ENCODE measurements around the gene NCS1. TPM values are rescaled to one million over a fixed set of nuclear protein-coding genes. Genes with fewer than 3 reads are reported as not detected.
A peak's percentile ranks its signal among the peaks of the same experiment; 100 is the strongest.

The NCS1 gene
- total RNA-seq, 1 experiment from 2014 or later = 18.2 TPM

DNA sequence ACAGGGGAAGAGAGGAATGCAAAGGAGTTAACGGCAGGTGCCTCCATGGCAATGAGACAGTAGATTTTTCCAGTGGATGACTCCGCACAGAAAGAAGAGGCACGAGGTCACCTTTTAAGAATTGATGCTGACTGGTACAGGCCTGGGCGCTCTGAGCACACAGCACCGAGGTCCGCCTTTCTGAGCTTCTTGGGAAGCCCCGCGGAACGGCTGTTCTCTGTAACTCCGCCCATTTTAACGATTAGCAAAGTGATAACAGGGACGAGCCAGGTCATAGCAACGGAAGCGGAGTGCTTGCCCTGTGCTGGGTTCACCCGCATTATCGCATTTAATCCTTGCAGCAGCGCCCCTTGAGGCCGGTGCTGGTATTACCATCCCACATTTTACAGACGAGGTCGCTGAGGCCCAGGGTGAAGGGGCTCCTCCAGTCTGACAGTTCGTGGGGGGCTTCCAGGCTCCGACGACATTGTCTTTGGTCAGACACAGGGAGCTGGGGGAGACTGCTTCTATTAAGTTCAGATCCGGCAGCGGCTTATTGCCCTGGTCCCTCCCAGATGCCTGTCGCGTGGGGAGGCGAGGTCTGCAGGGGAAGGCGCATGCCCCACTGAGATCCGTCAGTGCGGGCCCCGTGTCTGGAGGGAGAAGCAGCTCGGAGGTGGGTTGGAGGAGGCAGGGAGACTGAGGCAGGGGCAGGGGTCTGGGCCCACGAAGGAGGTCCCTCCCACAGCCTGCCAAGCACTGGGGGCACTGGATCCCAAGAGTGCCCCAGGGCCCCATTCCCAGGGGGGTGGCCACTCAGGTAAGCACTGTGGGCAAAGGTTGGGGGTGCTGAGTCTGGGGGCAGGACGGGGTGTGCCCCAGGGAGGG is 71.0 kb downstream of the NCS1 start:
- Mint-ChIP-seq H3K27ac (ENCODE audit: unreplicated experiment) (no peak overlapping the region), H3K4me3 (ENCODE audit: unreplicated experiment) (peak overlapping the region; percentile 60), H3K9me3 (ENCODE audit: unreplicated experiment) (no peaks in the 10 kb centered on the region), H3K36me3 (ENCODE audit: insufficient read depth, unreplicated experiment) (no peaks in the 10 kb centered on the region), H3K4me1 (ENCODE audit: low read depth, unreplicated experiment) (no peaks in the 10 kb centered on the region), H3K27me3 (ENCODE audit: insufficient read depth, unreplicated experiment) (no peaks in the 10 kb centered on the region)
- TF ChIP-seq, protein P1, sequence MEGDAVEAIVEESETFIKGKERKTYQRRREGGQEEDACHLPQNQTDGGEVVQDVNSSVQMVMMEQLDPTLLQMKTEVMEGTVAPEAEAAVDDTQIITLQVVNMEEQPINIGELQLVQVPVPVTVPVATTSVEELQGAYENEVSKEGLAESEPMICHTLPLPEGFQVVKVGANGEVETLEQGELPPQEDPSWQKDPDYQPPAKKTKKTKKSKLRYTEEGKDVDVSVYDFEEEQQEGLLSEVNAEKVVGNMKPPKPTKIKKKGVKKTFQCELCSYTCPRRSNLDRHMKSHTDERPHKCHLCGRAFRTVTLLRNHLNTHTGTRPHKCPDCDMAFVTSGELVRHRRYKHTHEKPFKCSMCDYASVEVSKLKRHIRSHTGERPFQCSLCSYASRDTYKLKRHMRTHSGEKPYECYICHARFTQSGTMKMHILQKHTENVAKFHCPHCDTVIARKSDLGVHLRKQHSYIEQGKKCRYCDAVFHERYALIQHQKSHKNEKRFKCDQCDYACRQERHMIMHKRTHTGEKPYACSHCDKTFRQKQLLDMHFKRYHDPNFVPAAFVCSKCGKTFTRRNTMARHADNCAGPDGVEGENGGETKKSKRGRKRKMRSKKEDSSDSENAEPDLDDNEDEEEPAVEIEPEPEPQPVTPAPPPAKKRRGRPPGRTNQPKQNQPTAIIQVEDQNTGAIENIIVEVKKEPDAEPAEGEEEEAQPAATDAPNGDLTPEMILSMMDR (IDR thresholded peaks at IDR 0.05; ENCODE audit: insufficient read depth in 1 of 2, low read depth in 1 of 2, low read length in 1 of 2, severe bottlenecking in 1 of 2, unreplicated experiment in 1 of 2) = peak; percentile 84 to 95
- CTCF ChIA-PET = interaction anchor here (0.6 to 0.7 kb wide), 4 partner anchors 18 to 354 kb away, joined by 3 to 5 read pairs (median 4); no protein-coding TSS in a partner anchor
- no peaks in the 10 kb centered on the region for H3K9me3 ChIP-seq
- no peaks in the 10 kb centered on the region; the same call in 1 of the 2 replicates for H3K4me1 ChIP-seq
- no peak overlapping the region for H3K4me3 ChIP-seq (ENCODE audit: low read depth, low read length)
- BruUV-seq (replicated peaks) = no TSS peak
- intact Hi-C loops (cut with micrococcal nuclease; ENCODE audit: unreplicated experiment) = loop anchor here (10.0 kb wide), 1 partner anchor 358 kb away; no protein-coding TSS in a partner anchor
- no peaks in the 10 kb centered on the region for H3K27me3 ChIP-seq (replicated peaks; ENCODE audit: control insufficient read depth, insufficient read depth, low read length)
- no peaks in the 10 kb centered on the region for H3K36me3 ChIP-seq (ENCODE audit: control insufficient read depth, insufficient read depth, low read length)
- POLR2A ChIA-PET = no interaction called here
- peak; percentile 83 to 84 for DNase-seq

DNA sequence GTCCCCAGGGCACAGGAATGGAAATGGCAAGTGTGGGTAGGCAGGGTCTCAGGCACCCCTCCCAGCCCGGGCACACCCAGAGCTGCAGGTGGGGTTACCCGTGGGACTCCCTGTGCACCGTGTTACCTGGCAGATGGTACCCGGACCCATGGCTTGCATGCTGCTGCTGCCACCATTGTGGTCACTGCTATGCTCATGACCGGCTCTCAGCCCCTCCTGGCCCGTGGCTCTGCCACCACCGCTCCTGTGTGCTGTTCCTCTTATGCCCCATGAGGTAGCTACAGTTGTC is 71.6 kb downstream of the NCS1 start:
- no peaks in the 10 kb centered on the region for H3K27me3 ChIP-seq (replicated peaks; ENCODE audit: control insufficient read depth, insufficient read depth, low read length)
- TF ChIP-seq, protein P1 (IDR thresholded peaks at IDR 0.05; ENCODE audit: insufficient read depth in 1 of 2, low read depth in 1 of 2, low read length in 1 of 2, severe bottlenecking in 1 of 2, unreplicated experiment in 1 of 2) = no peak
- DNase-seq = no peak
- H3K27me3 Mint-ChIP-seq (ENCODE audit: insufficient read depth, unreplicated experiment) = no peaks in the 10 kb centered on the region
- H3K4me1 ChIP-seq = no peaks in the 10 kb centered on the region; the same call in 1 of the 2 replicates
- CTCF ChIA-PET = no interaction called here
- H3K9me3 Mint-ChIP-seq (ENCODE audit: unreplicated experiment) = no peaks in the 10 kb centered on the region
- no peak overlapping the region for H3K4me3 Mint-ChIP-seq (ENCODE audit: unreplicated experiment)
- H3K4me3 ChIP-seq (ENCODE audit: low read depth, low read length) = no peak overlapping the region
- POLR2A ChIA-PET = no interaction called here
- H3K36me3 Mint-ChIP-seq (ENCODE audit: insufficient read depth, unreplicated experiment) = no peaks in the 10 kb centered on the region
- no peaks in the 10 kb centered on the region for H3K4me1 Mint-ChIP-seq (ENCODE audit: low read depth, unreplicated experiment)
- H3K27ac Mint-ChIP-seq (ENCODE audit: unreplicated experiment) = no peak overlapping the region
- no peaks in the 10 kb centered on the region for H3K36me3 ChIP-seq (ENCODE audit: control insufficient read depth, insufficient read depth, low read length)
- intact Hi-C loops (cut with micrococcal nuclease; ENCODE audit: unreplicated experiment) = loop anchor here (10.0 kb wide), 1 partner anchor 359 kb away; no protein-coding TSS in a partner anchor
- no peaks in the 10 kb centered on the region for H3K9me3 ChIP-seq
- no TSS peak for BruUV-seq (replicated peaks)

DNA sequence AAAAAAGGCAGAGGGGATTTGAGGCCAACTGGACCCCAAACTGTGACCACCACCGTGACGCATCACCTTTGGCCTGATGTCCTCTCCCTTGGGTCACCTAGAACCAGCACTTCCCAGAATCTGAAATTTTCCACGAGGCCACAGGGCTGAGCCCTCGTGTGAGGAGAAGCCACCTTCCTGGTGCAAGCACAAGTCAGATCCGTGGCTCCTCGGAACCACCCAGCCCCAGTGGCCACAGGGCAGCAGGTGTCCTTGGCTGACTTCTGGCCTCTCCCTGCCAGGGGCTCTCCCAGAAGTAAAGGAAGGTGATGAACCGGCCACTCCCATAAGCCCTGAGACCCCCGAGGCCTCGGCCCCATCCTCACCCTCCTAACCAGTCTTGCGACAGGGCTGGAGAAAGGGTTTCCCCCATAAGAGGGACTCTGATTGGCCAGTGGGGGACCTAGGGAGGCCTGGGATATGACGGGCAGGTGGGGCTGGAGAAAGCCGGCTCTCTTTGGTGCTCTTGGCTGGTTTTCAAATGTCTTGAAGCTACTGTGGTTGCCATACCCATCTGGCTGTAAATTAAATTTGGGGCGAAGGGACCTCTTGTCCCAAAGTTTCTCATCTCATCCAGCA is 72.5 kb downstream of the NCS1 start:
- no peaks in the 10 kb centered on the region for H3K9me3 ChIP-seq
- H3K36me3 ChIP-seq (ENCODE audit: control insufficient read depth, insufficient read depth, low read length) = no peaks in the 10 kb centered on the region
- H3K4me1 Mint-ChIP-seq (ENCODE audit: low read depth, unreplicated experiment) = no peaks in the 10 kb centered on the region
- H3K9me3 Mint-ChIP-seq (ENCODE audit: unreplicated experiment) = no peaks in the 10 kb centered on the region
- no peaks in the 10 kb centered on the region for H3K27me3 Mint-ChIP-seq (ENCODE audit: insufficient read depth, unreplicated experiment)
- H3K4me3 ChIP-seq (ENCODE audit: low read depth, low read length) = no peak overlapping the region
- intact Hi-C loops (cut with micrococcal nuclease; ENCODE audit: unreplicated experiment) = loop anchor here (10.0 kb wide), 1 partner anchor 360 kb away; no protein-coding TSS in a partner anchor
- BruUV-seq (replicated peaks) = no TSS peak
- no peak overlapping the region for H3K4me3 Mint-ChIP-seq (ENCODE audit: unreplicated experiment)
- no peak overlapping the region for H3K27ac Mint-ChIP-seq (ENCODE audit: unreplicated experiment)
- H3K36me3 Mint-ChIP-seq (ENCODE audit: insufficient read depth, unreplicated experiment) = no peaks in the 10 kb centered on the region
- peak in 1 of 2 experiments; percentile 32 for DNase-seq
- TF ChIP-seq, protein P1 (IDR thresholded peaks at IDR 0.05; ENCODE audit: insufficient read depth in 1 of 2, low read depth in 1 of 2, low read length in 1 of 2, severe bottlenecking in 1 of 2, unreplicated experiment in 1 of 2) = no peak
- ChIA-PET CTCF (no interaction called here), POLR2A (no interaction called here)
- no peaks in the 10 kb centered on the region for H3K27me3 ChIP-seq (replicated peaks; ENCODE audit: control insufficient read depth, insufficient read depth, low read length)
- H3K4me1 ChIP-seq = no peaks in the 10 kb centered on the region; the same call in 1 of the 2 replicates

Data from Caco-2 (cell line).